Right lung (tissue), 5 donors: ENCODE results near the gene SPINK6. TPM values are rescaled to one million over a fixed set of nuclear protein-coding genes. Genes with fewer than 3 reads are reported as not detected.

Experiments
- DNase-seq, 2 donors: peaks; one replicate each; pipeline ENCODE4 v3.0.0-alpha.2; 2013
- polyA plus RNA-seq, 5 donors: library from polyadenylated mRNA; unstranded; fragments of 120-200 nt; gene quantifications; one replicate each; pipeline versions ENCODE4 v1.2.1 to v1.2.3, GENCODE V29; 2013; ENCODE audit warnings: inconsistent platforms in 1 of 5, low replicate concordance in 1 of 5; ENCODE audit not compliant: insufficient read length in 5 of 5, insufficient read depth in 1 of 5

Gene SPINK6
- polyA plus RNA-seq, 5 donors: not detected

DNA sequence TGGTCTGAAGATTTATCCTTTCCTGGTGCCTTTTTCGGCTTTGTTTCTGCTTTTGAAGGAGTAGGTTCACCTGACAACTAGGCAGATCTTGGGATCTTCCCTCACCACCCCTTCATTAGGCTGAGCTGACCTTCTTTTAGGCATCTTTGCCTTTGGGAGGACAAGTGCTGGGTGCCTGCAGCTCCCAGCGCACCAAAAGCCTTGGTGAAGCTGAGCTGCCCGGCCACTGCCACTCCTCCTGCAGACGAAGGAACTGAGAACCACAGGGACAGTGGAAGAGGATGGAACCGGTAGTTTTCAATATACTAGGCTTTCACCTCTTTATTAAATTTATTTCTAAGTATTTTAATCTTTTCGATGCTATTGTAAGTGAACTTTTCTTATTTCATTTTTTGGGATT, 18.7 kb downstream of the SPINK6 start:
- DNase-seq: no peak

GRCh38 chr5:148224117-148224742, 21.4 kb downstream of the SPINK6 start:
- DNase-seq: no peak

DNA sequence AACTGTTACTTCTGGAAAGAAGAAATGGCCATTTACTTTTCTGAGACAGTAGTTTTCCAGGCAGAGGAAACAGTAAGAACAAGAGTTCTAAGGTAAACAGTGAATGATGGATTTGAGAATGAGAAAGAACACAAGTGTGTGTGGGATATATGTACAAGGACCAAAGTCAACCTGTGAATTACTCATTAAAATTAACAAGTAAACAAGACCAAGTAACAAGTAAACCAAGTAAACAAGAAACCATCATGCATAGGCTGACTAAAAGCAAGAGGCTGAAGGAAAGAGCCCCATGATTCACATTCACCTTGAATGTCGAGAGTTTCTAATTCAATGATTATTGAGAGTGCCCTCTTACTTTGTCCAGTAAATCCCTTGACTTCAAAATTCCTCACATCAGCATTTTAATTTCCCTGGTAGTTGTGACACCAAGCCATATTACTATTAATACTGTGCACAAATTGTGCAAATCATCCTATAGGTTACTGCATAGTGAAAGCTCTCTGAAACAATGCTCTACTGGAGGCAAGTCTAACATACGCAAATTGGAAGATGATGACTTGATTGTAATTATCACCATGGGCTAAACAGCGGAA, 25.6 kb downstream of the SPINK6 start:
- no peak for DNase-seq

DNA sequence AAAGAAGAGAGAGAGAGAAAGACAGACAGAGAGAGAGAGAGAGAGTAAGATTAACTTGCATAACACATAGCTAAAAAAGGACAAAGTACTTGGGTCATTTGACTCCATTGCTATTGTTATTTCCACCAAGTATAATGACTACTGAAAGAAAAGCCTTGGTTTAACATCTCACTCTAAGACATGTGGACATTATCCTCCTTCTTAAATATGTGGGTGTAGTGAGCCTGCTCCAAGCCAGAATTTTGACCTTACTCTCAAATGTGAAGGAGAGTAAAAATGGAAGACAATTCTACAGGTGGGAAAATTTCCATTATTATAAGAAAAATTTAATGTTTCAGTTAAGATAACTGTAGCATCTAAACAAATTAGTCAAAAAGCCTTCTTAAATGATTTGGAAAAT, 27.0 kb downstream of the SPINK6 start:
- no peak for DNase-seq

DNA sequence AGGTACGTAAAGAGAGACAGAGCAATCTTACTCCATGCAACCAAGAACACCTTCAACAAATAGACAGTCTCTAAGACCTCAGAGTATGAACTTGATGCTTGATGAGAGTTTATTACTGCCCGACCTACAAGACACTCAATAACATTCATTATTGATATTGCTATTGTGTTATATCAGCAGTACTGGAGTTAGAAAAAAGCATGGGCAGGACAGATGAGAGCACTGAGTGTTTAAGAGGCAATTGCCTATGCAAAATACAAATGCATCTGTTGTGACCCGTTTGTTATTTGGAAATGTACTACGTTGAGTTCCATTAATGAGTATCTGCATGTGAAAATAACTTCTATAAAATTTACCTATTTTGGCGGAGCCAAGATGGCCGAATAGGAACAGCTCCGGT, 27.4 kb downstream of the SPINK6 start:
- no peak for DNase-seq

DNA sequence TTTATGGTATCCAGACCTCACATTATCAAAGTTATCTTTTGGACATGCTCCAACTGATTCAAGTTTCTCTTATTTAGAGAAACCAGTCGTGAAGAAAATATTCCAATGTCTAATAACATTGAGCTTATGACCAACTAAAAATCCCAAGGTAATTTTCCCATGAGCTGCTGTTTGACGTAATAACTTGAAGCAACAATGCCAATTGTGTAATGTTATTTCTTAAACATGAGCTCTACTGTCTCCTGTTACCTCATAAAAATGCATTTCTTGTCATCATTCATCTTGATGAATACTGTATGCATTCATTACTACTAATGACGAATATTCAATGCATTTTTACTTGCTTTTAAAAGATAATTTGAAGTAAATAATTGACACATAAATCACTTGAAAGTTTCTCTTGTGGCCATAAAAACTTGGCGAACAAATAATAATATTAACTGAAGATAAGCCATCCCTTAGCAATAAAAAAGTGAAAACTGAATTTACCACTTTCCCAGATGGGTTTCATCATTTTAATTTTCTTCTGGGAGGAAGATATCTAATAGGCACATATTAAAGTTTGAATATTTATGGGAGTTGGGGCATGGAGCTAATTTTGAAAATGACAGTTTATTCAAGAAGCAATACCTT, 35.1 kb downstream of the SPINK6 start:
- no peak for DNase-seq

- DNase-seq: no peak
These were observed 35.6 kb downstream of the SPINK6 start, which contains the start of gene MARCOL for GRCh38 chr5:148238418-148238794. Gene MARCOL (plus strand): TSS chr5:148238525. CDS start chr5:148238598, 73 bp downstream.

- DNase-seq: no peak
These were observed 46.1 kb downstream of the SPINK6 start for GRCh38 chr5:148248894-148249293.

DNA sequence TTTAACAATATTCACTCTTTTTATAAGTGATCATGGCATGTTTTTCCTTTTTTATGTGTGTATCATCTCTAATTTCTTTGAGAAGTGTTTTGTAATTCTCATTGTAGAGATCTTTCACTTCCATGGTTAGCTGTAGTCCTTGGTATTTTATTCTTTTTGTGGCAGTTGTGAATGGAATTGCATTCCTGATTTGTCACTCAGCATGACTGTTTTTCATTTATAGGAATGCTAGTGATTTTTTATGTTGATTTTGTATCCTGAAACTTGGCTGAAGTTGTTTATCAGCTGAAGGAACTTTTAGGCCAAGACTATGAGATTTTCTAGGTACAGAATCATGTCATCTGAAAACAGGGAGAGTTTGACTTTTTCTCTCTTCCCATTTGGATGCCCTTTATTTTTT, 52.6 kb downstream of the SPINK6 start:
- no peak for DNase-seq

DNA sequence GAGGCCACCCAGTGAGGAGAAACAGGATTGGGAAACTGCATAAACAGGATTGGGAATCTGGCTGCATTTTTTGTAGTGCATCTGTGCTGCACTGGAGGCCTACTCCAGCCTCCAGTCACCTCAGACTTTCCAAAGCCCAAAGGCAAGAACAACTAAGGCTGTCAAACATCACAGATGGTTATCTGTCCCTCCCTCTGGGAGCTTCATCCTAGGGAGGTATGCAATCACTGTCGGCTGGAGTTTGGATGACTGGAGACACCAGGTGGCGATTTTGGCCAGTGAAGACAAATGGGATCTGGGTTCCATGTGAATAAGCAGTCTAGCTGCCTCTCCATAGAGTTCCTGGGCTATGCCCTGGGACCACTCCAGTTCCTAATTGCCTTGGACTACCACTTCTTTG, 56.4 kb downstream of the SPINK6 start:
- no peak for DNase-seq

DNA sequence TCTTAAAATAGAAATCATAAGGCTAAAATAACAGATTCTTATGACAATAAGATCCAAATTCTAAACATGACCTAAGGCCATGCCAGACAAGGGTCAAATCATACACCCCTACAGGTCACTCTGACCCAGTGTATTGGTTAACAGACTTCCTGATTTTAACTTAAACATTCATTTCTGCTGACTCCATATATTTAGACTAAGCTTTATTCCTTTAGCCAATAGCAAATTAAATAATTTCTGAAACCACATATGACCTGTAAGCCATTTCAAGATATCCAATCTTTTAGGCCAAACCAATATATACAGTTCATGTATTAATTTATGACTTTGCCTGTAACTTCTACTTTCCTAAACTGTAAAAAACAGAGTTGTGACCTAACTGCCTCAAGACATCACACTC, 58.4 kb downstream of the SPINK6 start:
- DNase-seq: no peak

Other genes starting within 250 kb of the SPINK6 start
- gene SPINK5, start 139.1 kb upstream of the SPINK6 start, polyA plus RNA-seq: 1 to 10 TPM in 2 of 5 donors, under 1 TPM in 3; 0.50 to 1.2 (median 0.84) TPM
- not detected for gene SPINK14, start 34.5 kb upstream of the SPINK6 start, polyA plus RNA-seq
- gene MARCOL, start 35.5 kb downstream of the SPINK6 start, polyA plus RNA-seq: under 1 TPM in 2 of 5 donors, not detected in 3; 0.13 to 0.16 TPM
- gene SPINK13, start 65.8 kb downstream of the SPINK6 start, polyA plus RNA-seq: 1 to 10 TPM in 2 of 5 donors, under 1 TPM in 3; 0.44 to 1.2 (median 0.73) TPM
- under 1 TPM; 0.18 to 0.72 (median 0.33) TPM for gene SPINK7, start 109.4 kb downstream of the SPINK6 start, polyA plus RNA-seq
- gene SPINK9, start 132.5 kb downstream of the SPINK6 start, polyA plus RNA-seq: under 1 TPM; 0.31 to 0.77 (median 0.48) TPM
- 10 to 100 TPM; 35.3 to 61.6 (median 55.7) TPM for gene FBXO38, start 180.9 kb downstream of the SPINK6 start, polyA plus RNA-seq